ENCODE data around the gene NMBR. TPM values are rescaled to one million over a fixed set of nuclear protein-coding genes. Genes with fewer than 3 reads are reported as not detected.
"Not testable (repeated sequence)": the region's sequence is repeated elsewhere in the genome, so short reads cannot be mapped to it uniquely, and the experiment has no call there.

The NMBR gene
- total RNA-seq, 1 donor from 2014 or later, result not detected

DNA sequence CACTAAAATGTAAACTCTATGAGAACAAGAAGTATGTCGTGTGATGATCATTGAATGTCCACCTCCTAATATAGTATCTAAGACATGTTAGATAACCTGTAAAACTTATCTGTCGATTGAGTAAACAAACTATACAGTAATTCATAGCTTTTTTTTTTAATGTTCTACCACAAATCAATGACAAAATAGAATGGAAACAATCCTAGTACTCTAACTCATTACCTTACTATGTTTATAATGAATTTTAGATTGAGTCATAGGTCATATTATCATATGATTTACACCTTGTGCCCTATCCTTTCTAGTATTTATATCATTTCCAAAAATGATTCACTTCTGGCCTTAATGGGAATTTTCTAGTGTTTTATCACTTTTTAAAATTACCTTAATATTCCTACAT is 6.3 kb upstream of the NMBR start:
- Histone ChIP-seq H3K27ac (no peak overlapping the region), H3K4me1 (peaks cover 12% of the 10 kb centered on the region), H3K27me3 (no peaks in the 10 kb centered on the region), H3K36me3 (no peaks in the 10 kb centered on the region), H3K9me3 (no peaks in the 10 kb centered on the region), H3K4me3 (no peak overlapping the region)
- ATAC-seq, result no peak
- intact Hi-C loops (cut with DNase I), result no loop called here
- DNase-seq, result no peak
- TF ChIP-seq, protein P1, sequence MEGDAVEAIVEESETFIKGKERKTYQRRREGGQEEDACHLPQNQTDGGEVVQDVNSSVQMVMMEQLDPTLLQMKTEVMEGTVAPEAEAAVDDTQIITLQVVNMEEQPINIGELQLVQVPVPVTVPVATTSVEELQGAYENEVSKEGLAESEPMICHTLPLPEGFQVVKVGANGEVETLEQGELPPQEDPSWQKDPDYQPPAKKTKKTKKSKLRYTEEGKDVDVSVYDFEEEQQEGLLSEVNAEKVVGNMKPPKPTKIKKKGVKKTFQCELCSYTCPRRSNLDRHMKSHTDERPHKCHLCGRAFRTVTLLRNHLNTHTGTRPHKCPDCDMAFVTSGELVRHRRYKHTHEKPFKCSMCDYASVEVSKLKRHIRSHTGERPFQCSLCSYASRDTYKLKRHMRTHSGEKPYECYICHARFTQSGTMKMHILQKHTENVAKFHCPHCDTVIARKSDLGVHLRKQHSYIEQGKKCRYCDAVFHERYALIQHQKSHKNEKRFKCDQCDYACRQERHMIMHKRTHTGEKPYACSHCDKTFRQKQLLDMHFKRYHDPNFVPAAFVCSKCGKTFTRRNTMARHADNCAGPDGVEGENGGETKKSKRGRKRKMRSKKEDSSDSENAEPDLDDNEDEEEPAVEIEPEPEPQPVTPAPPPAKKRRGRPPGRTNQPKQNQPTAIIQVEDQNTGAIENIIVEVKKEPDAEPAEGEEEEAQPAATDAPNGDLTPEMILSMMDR (IDR thresholded peaks at IDR 0.05), result no peak

DNA sequence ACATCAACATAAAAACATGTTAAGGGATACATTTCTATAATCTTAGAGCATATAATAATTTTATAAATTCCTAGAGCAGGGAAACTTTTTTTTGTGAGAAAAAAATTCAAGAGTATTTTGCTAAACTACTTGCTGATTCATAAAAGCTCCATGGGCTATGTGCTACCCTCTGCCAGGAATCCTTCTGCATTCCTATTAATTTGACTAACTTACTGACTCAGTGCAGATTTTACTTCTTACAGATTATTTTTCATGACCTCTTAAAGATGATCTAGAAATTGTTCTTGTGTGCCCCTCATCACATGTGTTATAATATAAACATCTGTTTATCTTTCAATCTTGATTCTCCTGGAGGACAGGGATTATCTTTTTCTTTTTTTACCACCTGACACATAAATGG is 5.8 kb upstream of the NMBR start:
- Histone ChIP-seq H3K36me3 (no peaks in the 10 kb centered on the region), H3K4me1 (peaks cover 16% of the 10 kb centered on the region), H3K27ac (no peak overlapping the region), H3K9me3 (no peaks in the 10 kb centered on the region), H3K4me3 (no peak overlapping the region), H3K27me3 (no peaks in the 10 kb centered on the region)
- no peak for ATAC-seq
- intact Hi-C loops (cut with DNase I), result no loop called here
- no peak for DNase-seq
- TF ChIP-seq, protein P1 (IDR thresholded peaks at IDR 0.05), result no peak

DNA sequence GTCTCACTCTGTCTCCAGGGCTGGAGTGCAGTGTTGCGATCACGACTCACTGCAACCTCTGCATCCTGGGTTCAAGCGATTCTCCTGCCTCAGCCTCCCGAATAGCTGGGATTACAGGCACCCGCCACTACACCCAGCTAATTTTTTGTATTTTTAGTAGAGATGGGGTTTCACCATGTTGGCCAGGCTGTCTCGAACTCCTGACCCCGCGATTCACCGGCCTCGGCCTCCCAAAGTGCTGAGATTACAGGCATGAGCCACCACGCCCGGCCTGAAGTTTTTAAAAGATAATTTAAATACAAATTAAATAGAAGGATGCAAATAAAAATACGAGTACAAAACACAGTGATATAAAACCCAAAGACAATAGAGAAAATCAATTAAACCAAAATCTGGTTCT is 5.4 kb downstream of the NMBR start:
- H3K9me3 ChIP-seq; H3K36me3 ChIP-seq; H3K4me3 ChIP-seq; DNase-seq; H3K4me1 ChIP-seq; intact Hi-C loops (cut with DNase I); H3K27ac ChIP-seq; ATAC-seq; H3K27me3 ChIP-seq: not testable (repeated sequence)

DNA sequence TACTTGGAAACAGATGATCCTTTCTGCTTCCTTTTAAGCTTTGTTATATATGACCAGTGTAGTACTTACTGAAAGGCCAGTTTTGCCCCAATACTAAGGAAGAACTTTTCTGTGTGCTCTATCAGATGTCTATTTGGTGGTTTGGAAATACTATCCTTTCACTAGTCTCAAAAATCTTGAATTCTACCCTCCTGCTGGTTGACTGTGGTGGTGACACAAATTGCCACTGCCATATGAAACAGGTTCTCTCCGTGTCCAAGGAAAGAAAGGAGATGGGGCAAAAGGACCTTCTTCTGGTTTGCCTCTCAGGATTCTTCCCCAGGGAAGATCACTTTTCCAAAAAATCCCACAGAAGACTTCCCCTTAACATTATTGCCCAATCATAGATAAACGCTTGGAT is 8.0 kb downstream of the NMBR start:
- Histone ChIP-seq H3K4me3 (no peak overlapping the region), H3K4me1 (no peaks in the 10 kb centered on the region), H3K27me3 (no peaks in the 10 kb centered on the region), H3K9me3 (no peaks in the 10 kb centered on the region), H3K27ac (no peak overlapping the region), H3K36me3 (no peaks in the 10 kb centered on the region)
- intact Hi-C loops (cut with DNase I), result no loop called here
- ATAC-seq (no peak), DNase-seq (no peak)
- TF ChIP-seq, protein P1 (IDR thresholded peaks at IDR 0.05), result no peak

DNA sequence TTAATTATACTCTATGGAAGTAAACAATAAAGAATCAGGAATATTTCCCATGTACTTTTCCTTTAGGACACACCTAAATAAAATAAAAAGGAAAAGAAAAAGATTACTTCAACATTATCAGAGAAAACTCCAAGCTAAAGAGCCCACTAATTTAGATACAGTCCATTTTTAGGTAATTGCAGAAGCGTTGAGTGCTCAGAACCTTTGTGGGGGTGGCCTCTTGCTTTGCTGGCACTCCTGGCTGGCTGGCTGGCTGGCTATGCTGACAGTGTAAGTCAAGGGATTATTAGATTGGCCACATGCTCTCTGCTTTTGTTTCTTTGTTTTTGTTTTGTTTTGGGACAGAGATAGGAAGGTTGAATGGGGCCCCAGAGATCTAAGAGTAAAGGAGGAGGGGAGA is 14.3 kb downstream of the NMBR start, which contains the start of gene GJE1:
Gene GJE1, plus strand, starts transcription at position 301 of the 400 bp plus-strand sequence. CDS start 234 bp downstream, outside the sequence.
- TF ChIP-seq, protein P1 (IDR thresholded peaks at IDR 0.05), result no peak
- Histone ChIP-seq H3K4me3 (no peak within 1 kb of the TSS), H3K9me3 (no peaks in the 10 kb centered on the region), H3K27ac (no peak within 1 kb of the TSS), H3K36me3 (no peaks in the 10 kb centered on the region), H3K4me1 (no peaks in the 10 kb centered on the region), H3K27me3 (no peaks in the 10 kb centered on the region)
- DNase-seq (no peak), ATAC-seq (no peak)
- intact Hi-C loops (cut with DNase I), result no loop called here

DNA sequence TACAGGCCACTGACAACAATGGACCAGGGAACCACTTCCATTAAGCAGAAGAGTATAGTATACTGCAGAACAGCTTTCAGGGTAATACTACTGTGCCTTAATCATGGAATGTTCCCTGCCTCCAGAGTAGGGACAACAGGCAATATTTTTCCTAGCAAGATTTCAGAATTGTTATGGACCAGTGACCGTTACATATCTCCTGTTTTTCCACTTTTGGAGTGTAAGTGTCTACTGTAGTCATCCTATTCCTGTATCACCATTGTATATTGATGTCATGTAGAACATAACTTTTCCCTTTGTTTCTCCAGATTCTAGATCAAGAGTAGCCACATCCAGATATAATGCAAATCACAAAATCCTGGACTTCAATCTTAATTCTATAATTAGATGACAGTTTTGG is 16.1 kb downstream of the NMBR start:
- ATAC-seq (no peak), DNase-seq (no peak)
- Histone ChIP-seq H3K36me3 (no peaks in the 10 kb centered on the region), H3K27ac (no peak overlapping the region), H3K4me1 (no peaks in the 10 kb centered on the region), H3K4me3 (no peak overlapping the region), H3K9me3 (no peaks in the 10 kb centered on the region), H3K27me3 (no peaks in the 10 kb centered on the region)
- intact Hi-C loops (cut with DNase I), result no loop called here
- TF ChIP-seq, protein P1 (IDR thresholded peaks at IDR 0.05), result no peak
